ENCODE measurements around the gene CCSER1.

GRCh38 chr4:91485415-91485814, 1358.2 kb downstream of the CCSER1 start:
- TF ChIP-seq POLR2AphosphoS5 (IDR thresholded peaks at IDR 0.05) = no peak
- TF ChIP-seq CTCF (IDR thresholded peaks at IDR 0.05) = no peak
- no peak for TF ChIP-seq EP300 (IDR thresholded peaks at IDR 0.05)
- TF ChIP-seq POLR2A (IDR thresholded peaks at IDR 0.05; ENCODE audit: low read depth) = no peak

Measured in esophagus muscularis mucosa (tissue), 4 donors.